HG03196 (cell line): ENCODE measurements around the gene TECTA.
"Not testable (repeated sequence)": the region's sequence is repeated elsewhere in the genome, so short reads cannot be mapped to it uniquely, and the experiment has no call there.

Experiments used
- ATAC-seq: cut with Tn5 transposase; IDR thresholded peaks from one replicate; pipeline ENCODE4 v1.9.1; 2021; ENCODE audit not compliant: unreplicated experiment

The TECTA gene

GRCh38 chr11:121225382-121225781 is 124.3 kb downstream of the TECTA start:
- no peak for ATAC-seq

GRCh38 chr11:121226415-121227263 is 125.6 kb downstream of the TECTA start:
- no peak for ATAC-seq

DNA sequence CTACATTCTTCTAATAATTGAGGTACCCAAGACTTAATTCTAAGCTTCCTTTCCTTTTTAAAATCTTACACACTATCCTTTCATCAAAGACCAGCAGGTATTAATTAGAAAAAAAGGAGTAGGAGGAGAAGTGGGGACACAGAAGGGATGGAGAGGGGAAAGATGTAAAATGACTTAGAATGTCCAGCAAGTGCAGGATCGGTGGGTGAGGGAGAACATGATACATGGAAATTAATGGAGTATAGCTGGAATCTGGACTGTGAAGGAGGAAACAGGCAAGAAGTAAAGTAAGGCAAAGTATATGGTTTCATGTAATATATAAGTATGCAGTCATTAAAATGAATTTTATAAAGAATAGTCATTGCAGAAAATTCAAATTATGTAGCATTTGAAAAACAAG is 127.8 kb downstream of the TECTA start:
- ATAC-seq: no peak

DNA sequence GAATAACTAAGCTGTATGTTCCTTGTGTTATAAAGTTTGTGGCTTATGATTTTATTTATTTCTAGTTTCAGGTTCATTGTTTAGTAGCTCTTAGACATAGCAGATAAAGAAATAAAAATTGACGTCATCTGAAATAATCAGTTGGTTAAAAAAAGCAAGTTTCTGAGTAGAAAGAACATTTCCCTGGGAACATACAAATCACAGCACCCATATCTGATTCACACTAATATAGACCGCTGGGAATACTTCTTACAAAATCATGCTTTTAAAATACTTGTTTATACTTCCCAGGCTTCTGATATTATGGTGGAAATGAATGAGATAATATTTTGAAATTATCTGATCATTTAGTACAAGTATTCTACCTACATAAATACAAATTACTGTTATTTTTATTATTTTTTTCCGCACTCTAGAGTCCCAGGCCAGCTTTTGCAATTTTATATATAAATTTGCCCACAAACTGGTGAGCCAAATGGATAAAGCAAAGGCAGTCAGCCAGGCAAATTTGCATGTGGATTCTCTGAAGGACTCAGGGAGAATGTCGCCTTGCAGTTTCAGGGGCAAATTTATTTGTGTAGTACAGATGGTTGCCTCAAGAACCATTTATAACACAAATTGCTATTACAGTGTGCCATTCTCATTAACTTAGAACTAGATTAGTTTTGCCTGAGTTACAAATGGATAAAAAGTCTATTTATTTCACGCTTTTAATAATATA is 128.6 kb downstream of the TECTA start:
- no peak for ATAC-seq

GRCh38 chr11:121231576-121232278 is 130.7 kb downstream of the TECTA start:
- ATAC-seq: no peak

DNA sequence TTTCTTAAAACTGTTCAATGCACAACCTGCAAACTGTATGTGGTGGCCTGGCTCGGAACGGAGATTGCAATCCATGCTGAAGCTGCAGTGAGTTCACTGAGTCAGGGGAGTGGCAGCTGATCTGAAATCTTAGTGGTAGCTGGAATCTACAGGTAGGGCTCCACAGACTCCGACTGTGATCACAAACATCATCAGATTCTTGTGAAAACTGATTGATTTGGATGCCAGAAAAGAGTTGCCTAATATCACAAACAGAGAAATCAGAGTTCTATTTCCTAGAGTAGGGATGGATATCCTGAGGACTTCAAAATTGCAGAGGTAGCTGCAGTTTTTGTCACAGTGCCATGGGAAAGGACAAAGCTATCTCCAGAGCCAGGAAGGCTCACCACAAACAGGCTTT is 134.0 kb downstream of the TECTA start:
- ATAC-seq: no peak

- peak; percentile 69 for ATAC-seq
Observed at GRCh38 chr11:121236115-121237001, 135.3 kb downstream of the TECTA start.

DNA sequence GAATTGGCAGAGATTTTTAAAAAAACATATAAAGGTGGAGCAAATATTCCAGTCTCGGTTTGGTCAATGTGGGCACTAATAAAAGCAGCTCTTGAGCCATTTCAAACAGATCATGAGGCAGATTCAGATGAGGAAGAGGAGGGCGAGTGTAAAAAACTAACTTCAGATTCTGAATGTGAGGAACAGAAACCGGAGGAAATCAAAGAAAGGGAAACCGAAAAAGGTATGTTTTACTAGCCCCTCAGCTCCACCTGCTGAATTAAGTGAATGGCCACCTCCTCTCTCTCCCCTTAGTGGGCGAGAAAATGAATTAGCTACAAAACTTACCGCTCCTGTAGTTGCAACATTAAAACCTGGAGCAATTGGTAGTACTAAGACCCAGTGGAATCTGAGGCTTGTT is 136.2 kb downstream of the TECTA start:
- ATAC-seq: peak; percentile 56

- no peak for ATAC-seq
Observed at GRCh38 chr11:121237686-121238658, 136.9 kb downstream of the TECTA start.

- ATAC-seq: no peak
Observed at GRCh38 chr11:121238956-121239355, 137.9 kb downstream of the TECTA start.

- ATAC-seq: not testable (repeated sequence)
Observed at GRCh38 chr11:121240001-121240400, 139.0 kb downstream of the TECTA start.

DNA sequence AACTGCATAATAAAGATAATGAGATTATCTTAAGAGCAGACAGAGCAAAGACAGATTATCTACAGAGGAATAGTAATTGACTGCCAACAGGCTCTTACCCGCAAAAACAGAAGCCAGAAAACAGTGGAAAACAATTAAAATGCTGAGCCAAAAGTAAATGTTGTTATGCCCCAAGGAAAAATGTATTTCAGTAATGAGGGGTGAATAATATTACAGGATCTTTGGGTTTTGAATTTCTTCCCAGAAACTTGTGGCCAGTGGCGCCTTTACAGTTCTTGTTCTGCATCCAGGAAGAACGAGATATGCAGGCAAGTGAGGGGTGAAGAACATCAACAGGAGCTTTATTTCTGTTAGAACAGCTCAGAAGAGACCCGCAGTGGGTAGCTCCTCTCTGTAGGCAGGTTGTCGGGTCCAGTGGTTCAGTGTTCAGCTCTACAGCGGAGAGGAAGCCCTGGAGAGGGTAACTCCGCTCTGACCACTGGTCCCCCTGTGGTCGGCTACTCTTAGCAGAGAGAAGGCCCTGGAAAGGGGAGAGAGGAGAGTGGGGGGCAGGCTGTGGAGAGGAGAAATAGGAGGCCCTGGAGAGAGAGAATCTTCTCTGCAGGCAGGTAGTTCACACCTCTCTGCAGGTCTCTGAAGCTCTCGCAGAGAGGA is 139.7 kb downstream of the TECTA start:
- ATAC-seq: no peak
